COR-L47 (cell line): ENCODE measurements around the gene NDST3.

Experiments used
- DNase-seq: peaks from one replicate; lab custom pipeline; 2025; lab: John Stamatoyannopoulos, UW

The NDST3 gene

DNA sequence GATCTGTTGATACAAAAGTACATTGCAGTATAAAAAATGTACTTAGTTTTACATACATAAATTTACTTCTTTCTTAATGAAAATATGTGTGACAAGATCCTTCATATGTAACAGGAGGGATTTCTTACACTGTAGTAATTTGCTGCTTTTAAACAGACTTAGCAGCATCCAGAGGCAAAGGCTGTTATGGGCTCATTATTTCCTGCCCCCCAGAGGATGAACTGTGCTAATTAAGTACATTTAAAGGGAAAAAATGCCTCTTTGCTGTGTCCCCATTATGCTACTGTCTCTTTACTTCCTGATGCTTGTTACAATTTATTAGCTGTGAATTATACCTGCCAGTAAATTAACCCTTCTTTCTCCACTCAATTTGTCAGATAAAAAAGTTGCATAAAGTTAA lies 47.1 kb downstream of the NDST3 start:
- no peak for DNase-seq

DNA sequence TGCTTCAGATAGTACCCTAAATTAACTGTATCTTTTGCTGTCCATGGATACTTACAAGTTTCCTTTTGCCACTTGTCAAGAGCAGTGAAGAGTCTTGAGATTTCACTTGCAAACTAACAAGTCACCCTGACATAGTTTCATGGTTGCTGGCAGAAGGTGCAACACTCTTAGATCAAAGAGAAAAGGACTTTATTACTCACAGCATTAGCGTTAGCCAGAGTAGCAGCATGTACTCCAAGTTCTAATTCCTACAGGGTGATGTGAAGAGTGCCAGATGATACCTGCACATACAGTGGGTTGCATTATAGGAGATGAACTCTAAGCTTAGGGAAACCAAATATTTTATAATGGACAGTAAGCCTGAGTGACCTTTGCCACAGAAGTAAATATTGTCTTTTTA lies 47.9 kb downstream of the NDST3 start:
- no peak for DNase-seq

DNA sequence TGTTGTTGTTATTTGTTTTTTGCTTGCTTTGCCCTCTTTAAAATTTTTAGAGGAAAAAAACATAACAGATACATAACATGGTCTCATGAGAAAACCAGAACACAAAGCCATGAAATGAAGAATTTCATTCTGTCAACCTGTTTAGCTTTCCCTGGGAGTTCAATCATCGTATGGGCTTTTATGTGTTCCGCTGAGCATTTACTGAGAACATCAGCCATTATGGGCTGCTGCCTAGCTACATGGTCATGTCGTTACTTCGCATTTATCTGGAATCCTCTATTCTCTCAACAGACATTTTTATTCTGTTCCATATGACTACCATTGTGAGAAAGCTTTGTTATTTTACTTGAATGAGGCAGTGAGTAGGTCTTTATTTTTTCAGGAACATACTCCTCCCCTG lies 51.4 kb downstream of the NDST3 start:
- no peak for DNase-seq

DNA sequence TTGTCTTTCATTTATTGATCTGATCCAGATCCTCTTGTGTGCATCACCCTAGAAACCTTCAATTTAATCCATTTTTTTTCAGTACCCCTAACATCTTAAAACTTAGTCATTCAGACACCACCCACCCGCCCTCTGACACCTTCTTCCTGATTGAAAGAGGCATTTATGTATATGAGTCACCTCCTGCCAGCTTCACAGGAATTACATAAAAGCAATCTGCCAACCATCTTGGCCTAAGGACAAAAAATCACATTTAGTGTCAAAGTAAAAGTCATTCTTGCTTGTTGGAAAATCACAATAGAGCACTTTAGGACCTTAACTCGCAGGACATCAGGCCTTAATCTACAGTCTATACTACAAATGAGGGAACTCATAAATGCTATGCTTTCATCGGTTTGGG lies 52.1 kb downstream of the NDST3 start:
- DNase-seq, result no peak

DNA sequence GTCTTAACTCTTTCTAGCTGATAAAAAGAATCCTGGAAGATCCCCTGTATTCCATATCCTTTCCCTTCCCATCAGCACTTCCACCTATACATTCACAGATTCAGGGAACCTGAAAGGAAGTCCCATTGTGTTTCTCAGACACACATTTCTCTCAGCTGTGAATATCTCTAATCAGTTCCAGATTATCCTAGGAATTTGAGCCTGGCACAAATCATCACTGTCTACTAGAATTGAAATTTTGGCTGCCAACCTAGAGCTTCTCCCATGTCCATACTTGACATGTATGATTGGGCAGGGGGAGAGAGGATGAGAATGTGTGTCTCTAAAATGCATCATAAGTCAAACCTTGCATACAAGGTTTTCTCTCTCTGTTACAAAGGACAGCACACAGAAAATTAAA lies 53.1 kb downstream of the NDST3 start:
- DNase-seq, result no peak

DNA sequence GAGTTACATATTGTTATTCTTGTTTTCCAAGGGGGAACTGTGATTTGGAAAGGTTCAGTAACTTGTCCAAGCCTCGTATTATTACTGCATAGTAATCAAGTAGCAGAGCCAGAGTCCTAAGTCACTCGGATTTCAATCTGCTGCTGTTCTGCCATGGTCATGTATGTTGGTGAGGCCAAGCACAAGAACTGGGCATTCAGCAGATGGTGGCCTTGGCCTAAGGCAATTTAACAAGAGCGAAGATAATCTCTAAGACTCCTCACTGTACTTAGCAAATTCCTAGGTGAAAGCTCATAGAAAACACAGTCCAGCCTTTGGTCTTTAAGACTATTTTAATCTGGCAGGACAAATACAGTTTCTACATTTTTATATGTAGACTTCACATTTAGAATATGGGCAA lies 64.8 kb downstream of the NDST3 start:
- no peak for DNase-seq

DNA sequence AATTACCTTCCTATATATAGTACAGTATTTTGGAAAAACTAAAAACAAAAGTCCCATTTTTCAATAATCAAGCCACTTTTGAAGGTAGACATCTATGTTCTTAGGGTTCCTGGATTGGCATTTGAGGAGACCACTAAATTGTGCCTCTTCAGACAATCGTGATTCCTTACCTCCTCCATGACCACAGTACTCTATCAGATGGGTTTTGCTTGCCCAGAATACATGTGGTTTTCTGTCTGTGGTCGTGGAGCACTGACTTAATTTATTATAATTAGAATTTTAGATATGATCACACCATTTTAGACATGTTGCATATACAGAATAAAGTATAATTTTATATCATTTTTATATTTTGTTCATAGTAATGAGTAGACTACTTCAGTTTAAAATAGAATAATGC lies 67.9 kb downstream of the NDST3 start:
- no peak for DNase-seq

DNA sequence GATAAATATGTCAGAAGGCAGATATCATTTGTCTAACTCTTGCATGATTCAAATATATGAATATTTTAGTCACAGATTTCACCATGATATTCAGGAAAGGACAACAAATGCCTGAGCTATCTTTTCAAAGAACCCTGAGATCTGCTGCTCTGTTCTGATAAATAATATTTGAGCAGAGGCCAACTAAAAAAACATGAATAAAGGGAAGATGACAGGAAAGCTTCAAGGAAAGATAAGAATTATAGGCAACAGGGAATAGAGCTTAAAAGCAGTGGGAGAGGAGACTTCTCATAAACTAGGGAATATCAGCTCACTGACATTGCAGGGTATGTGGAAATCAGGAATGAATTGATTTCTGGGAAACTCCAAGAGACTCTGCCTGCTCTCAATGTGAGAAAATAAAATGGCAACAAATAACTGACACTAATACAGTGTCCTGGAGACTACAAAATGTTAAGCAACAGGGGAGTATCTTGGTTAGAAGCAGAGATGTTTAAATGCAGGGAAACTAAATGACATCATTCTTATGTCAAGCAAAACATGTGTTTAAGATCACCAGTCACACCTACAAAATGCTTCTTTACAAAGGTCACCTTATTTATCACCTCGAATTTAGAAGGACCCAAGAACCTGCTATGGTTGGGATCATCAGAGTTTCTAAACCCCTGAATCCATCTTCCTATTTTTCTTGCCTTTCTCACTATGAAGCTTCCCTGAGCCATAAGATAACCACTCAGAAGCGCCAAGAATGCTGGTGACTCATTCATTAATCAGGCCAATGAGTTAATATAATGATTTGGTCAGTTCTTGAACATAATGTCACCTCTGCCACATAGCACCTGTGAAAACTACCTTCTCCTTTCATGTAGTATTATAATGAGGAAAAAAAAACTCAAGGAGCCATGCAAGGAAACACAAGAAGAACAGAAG lies 78.1 kb downstream of the NDST3 start:
- no peak for DNase-seq

DNA sequence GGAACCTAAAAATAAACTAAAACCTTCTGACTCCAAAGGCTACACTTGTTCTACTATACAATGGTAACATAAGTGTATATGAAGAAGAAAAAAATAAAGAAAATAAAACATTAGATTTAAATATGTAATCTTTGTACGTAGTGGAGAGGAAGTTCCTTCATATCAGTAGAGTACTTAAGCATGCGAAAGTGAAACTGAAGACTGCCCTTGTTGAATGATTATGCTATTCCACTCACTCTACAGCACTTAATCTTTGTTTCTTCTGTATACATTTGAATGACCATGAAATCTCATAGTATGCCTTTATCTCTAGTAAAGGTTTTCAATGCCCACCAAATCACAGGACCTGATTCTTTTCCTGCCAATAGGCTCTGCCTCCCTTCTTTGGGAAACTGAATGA lies 78.9 kb downstream of the NDST3 start:
- DNase-seq, result no peak

DNA sequence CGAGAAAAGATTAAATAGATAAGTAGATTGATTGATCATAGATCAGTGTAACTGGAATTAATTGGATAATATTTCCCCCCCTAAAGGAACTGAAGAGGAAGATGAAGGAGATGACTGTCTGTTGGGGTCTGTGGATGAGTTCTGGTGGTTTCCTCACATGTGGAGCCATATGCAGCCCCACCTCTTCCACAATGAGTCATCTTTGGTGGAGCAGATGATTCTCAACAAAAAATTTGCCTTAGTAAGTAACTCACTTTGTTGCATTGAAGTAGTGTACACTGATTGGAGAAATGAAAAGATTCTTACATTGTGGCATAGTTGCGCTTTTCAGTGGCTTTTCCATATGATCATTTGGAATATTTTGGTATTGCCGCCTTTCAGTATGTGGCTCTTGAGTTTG lies 80.4 kb downstream of the NDST3 start:
- no peak for DNase-seq

DNA sequence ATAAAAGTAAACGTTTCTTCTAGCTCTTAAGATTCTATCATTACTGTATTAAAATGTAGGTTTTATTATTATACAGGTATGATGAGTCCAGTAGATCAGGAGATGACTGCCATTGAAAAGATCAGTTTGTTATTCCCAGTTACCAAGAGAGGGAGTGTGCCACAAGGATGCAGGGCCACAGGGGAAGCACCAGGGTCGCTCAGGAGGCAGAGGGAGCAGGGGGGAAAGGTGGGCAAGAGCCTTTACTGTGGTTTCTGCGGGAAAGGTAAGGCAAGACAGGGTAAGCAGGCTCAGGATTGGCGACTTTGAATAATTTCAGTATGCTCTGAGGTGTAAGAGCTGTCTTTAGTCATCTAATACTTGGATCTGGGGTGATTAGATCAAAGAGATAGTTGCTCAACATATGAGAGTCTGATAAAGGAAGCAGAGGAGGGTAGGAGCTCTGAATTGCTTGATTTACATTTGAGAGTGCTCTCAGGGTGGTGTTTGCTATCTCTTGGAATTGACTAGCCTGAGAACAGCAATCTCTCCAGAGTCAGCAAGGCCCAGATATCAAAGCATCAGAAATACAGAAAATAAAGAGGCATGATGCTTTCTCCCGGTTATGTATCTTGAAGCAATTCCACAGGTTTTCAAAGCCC lies 86.0 kb downstream of the NDST3 start:
- DNase-seq, result no peak

DNA sequence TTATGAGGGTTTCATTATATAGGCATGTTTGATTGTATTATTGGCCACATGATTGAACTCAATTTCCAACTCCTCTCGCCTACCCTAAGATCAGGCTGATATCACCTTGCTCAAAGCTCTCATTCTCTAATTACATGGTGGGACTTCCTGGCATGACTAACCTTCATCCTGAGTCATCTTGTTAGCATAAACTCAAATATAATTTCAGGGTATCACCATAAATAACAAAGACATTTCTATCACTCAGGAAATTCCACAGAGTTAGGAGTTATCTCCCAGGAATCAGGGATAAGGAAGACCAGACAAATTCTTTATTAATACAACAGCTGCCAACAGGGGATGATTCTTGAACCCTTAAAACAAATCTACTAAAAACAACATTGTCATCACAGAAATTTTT lies 90.7 kb downstream of the NDST3 start:
- DNase-seq, result no peak

DNA sequence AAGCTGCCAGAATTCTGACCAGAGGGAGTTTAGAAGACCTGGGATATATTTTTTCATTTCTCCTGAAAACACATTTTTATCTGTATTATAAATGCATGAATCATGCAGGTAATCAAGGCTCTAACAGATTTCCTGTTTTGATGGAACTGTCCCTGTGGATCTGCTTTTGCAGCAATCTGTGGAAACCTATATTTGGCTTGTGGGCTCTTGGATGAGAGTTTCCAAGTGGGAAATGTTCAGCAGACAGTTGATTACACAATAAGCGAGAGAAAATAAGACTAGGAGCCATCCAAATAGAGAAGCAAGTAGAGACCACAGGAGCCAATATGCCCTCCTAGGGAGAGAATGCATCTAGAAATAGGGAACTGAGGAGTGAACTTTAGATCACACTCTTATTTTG lies 105.0 kb downstream of the NDST3 start:
- no peak for DNase-seq

DNA sequence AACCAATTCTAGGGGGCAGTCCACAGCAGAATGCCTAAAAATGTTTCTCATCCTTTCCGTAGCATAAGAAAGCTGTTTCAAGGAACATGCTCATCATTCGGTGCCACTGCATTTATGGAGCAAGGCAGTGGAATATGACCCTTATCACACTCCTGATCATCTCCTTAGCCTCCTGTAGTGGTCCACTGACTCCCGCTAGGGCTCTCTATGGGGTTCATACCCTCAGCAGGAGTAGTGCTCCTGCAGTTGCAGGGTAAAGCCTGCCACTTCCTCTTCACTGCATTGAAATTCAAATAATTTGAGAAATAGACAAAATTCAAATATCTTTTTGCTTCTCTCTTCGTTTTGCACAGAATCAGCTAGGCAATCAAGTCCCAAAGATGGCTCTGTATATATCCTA lies 107.0 kb downstream of the NDST3 start:
- DNase-seq, result no peak

DNA sequence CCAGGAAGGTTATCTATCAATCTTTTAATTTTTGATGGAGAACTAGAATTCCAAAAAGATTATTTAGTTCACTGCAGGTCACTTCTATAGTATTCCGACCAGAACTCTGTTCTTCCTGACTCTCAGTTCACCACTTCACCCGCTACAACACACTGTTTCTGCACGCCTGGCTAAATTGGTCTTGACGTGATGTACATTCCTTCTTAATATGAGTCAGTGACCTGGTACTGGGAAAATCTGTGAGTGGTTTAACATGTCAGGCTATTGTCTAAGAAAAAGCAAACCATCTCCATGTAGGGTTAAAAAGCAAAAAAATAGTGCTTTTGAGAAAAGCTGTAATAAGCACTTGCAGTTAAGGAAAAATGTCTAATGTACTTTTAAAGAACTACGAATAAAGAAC lies 120.4 kb downstream of the NDST3 start:
- no peak for DNase-seq

DNA sequence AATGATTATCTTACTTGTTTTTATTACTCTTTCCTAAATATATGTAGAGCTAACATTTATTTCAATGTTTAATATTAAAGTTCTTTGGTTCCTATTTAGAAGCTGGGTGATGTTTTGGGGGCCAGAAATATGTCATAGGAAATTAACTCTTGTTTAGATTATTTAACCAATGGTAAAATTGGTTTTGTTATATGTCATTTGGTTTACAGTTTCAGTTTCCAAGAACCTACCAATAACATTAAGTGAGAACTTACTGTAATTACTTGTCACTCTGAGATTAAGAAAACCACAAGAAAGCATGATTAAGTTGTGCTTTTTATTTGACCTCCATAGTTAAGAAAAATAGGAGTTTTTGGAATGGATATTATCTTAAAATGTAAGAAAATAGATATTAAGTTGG lies 121.2 kb downstream of the NDST3 start:
- DNase-seq, result no peak

DNA sequence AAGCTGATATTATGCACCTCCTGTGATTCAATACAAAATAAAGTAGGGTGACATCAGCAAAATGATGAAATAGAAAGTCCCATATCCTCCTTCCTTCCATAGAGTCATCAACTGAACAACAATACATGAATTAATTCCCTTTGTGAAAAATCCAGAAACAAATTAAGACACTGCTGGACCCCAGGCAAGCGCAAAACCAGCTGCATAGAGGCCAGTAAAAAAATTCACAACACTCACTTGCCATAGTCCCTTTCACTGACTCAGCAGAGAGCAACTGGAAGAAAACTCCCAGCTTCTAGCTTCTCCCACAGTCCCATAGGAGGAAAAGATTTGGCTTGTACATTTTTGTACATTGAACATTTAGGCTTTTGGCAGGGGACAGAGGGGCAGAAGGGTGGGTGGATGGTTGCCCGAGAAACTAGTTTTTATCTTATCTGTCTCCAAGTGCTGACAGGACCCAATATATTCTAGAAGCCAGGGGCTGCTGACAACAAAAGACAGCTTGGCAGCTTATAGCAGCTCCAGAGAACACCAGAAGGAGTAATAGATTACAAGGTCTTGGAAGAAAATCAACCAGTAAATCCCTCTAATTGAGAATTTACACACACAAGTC lies 124.6 kb downstream of the NDST3 start:
- DNase-seq, result no peak

DNA sequence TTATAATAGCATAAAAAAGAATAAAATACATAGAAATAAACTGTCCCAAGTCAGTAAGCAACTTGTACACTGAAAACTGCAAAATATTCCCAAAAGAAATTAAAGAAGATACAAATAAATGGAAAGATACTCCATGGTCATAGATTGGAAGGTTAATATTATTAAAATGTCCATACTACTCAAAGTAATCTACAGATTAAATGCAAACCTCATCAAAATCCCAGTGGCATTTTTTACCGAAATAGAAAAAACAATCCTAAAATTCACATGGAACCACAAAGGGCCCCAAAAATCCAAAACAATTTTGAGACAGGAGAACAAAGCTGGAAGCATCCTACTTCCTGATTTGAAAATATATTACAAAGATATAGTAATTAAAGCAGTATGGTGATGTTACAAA lies 133.0 kb downstream of the NDST3 start:
- no peak for DNase-seq

DNA sequence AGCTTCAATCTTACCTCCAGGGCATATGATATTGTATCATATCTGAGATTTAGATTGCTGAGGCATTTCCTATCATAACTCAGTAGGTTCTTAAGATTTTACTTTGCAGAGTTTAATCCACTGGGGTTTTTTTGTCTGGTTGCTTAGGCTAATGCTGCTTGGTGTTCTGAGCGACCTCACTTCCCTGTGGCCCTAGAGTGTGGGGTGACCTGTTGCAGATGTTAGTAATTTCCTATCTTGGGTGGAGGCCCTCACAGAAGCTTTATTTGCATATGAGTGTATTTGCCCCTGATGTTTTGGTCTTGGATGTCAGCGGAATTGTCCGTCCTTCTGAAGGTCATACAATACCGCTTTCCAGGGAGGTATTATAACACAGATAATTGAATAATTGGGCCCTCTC lies 137.1 kb downstream of the NDST3 start:
- no peak for DNase-seq

DNA sequence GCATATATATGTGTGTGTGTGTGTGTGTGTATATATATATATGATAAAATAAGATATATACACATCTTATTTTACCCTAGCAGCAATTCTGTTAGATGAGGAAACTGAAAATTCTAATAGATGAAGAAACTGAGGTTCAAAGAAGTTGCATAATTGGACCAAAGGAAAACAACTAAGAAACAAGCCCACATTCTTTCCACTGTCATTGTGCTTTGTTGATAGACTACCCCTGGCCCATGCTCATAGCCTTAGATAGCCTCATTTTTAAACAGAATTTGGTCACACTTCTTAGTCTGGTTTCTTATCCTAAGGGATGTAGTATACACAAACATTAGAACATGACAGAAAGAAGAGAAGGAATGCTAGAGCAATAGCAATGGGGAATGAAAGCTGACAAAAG lies 138.8 kb downstream of the NDST3 start:
- no peak for DNase-seq

DNA sequence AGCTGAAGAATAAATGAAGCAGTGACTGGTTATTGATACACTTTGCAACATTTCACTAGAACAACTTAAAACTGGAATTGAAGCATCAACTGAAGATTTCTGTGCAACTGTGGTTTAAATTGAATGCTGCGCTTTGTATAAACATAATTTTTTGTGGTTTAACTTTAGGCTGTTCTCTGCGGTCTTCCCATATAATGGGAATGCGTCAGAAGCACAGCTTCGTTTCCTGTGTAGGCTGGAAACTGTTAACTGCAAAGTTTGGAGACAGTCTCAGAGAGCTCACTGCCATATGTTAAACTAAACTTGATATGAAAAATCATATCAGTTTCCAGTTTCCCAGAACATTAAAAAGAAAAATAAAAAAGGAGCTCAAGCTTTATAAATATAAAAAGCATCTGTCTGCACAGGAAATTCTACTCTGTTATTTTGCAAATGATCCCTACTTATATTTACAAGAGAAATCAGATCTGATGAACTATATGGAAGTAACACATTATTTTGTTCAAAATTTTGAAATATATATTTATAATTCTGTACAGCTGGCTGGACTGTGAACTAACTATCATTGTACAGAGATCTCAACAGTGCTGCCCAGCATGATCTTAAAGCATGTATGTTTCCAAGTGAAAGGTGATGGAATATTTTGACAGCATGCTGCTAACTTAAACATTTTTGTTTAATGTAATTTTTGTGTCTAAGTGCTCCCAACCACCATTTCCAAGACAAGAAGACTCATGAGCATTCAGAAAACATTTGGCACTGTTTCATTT lies 139.9 kb downstream of the NDST3 start:
- no peak for DNase-seq

DNA sequence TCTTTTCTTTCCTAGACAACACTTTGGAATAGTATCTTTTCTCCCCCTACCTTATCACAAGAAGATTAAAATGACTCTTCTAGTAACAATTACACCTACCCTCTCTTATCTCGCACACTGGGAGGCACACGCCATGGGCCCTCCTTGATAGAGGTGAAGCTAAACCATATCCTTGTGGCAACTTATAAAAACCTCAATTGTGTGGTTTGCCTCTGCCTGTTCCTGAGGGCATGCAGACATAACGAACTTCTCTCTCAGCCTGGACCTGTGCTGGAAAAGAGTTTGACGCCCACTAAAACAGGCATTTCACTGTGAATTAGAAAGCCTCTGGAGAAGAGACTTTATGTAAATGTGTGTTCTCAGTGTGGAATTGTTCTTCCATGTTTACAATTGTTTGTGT lies 141.2 kb downstream of the NDST3 start:
- DNase-seq, result no peak

DNA sequence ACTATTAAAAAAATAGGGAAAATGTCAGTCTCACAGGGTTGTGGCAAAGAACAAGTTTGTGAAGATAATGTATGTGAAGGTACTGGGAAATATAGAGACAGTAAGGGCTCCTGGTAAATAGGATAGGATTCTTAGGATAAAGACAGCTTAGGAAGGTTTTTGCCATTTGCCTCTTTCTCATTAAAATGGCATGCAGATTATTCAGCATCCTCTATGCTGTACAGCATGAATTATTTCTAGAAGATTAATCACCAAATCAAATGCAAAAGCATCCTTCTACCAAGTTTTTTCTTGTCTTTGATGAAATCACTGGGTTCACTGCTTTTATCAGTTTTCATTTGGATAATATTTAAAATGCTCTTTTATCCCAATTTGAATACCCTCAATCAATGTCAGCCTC lies 142.8 kb downstream of the NDST3 start:
- DNase-seq, result no peak
